ENCODE data around the gene LMF1.
A peak's percentile ranks its signal among the peaks of the same experiment; 100 is the strongest.
"Not testable (repeated sequence)": the region's sequence is repeated elsewhere in the genome, so short reads cannot be mapped to it uniquely, and the experiment has no call there.

LMF1 gene

DNA sequence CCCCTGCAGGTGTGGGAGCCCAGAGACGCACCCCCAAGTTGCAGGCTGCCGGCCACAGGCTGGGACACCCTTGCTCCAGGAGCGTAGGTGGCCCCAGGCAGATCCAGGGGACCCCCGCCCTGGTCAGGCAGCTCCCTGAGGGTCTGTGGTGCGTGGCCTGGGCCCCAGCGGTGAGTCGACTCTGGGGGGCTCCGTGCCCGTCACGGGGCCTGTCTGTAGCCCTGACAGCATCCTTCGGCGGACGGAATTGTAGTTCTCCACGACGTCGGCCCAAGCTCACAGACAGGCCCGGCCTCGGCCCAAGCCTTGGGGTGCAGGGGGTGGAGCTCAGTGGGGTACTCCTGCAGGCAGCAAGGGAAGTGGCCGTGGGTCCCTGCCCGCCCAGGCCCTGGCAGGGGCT, 82.9 kb downstream of the LMF1 start:
- H3K36me3 ChIP-seq: peaks cover 6 to 20% (median 12%) of the 10 kb centered on the region in 11 experiments; a peak in 15 of 22 replicates
- peaks cover 26 to 29% (median 26%) of the 10 kb centered on the region in 11 experiments for H3K9me3 ChIP-seq (replicated peaks in 1 of 11)
- no peak overlapping the region for H3K4me3 ChIP-seq
- peaks cover 0 to 53% (median 33%) of the 10 kb centered on the region in 11 experiments; a peak in 13 of 22 replicates for H4K20me1 ChIP-seq
- no peak overlapping the region for H3K4me2 ChIP-seq
- no peak overlapping the region for H3K9ac ChIP-seq
- H3K27ac ChIP-seq: no peak overlapping the region
- peaks cover 16 to 25% (median 23%) of the 10 kb centered on the region in 10 experiments; a peak in 19 of 20 replicates for H3K4me1 ChIP-seq
- no peak for TF ChIP-seq Cebpa-rat (IDR thresholded peaks at IDR 0.05)
- peaks cover 0 to 27% (median 0%) of the 10 kb centered on the region in 11 experiments; a peak in 8 of 22 replicates for H3K27me3 ChIP-seq

GRCh38 chr16:886802-887731, 83.7 kb downstream of the LMF1 start:
- Histone ChIP-seq H3K4me1 (peaks cover 16 to 29% (median 23%) of the 10 kb centered on the region in 10 experiments; a peak in 19 of 20 replicates), H3K4me2 (no peak overlapping the region), H4K20me1 (peaks cover 0 to 53% (median 32%) of the 10 kb centered on the region in 11 experiments; a peak in 13 of 22 replicates), H3K4me3 (no peak overlapping the region), H3K27me3 (peaks cover 0 to 34% (median under 1%) of the 10 kb centered on the region in 11 experiments; a peak in 9 of 22 replicates), H3K27ac (no peak overlapping the region), H3K9ac (no peak overlapping the region), H3K36me3 (peaks cover 6 to 20% (median 12%) of the 10 kb centered on the region in 11 experiments; a peak in 15 of 22 replicates), H3K9me3 (replicated peaks in 1 of 11) (peaks cover 28 to 37% (median 32%) of the 10 kb centered on the region in 11 experiments)
- TF ChIP-seq Cebpa-rat (IDR thresholded peaks at IDR 0.05): no peak

DNA sequence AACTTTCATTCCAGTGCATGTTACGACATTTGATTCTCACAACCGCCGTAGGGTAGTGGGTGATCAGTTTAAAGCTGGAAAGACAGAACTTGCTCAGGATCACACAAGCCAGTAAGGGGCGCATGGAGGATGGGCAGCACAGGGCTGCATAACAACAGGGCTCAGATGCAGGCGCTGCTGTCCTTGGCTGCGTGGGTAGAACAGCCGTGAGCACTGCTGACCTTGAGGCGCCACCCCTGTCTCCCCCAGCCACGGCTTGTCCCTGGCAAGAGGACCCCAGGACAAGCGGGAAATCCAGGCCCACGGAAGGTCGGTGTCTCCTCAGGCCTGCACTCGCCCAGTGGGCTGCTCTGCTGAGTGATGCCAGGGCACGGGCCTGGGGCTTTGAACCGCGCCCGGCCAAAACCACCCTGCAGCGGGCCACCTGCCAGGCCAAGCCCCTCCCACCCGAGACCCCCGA, 84.7 kb downstream of the LMF1 start:
- Histone ChIP-seq H3K9ac (no peak overlapping the region), H3K4me1 (peaks cover 23 to 38% (median 32%) of the 10 kb centered on the region in 10 experiments), H3K4me2 (no peak overlapping the region), H3K27me3 (peaks cover 0 to 44% (median 5%) of the 10 kb centered on the region in 11 experiments; a peak in 9 of 22 replicates), H3K27ac (no peak overlapping the region), H3K9me3 (replicated peaks in 1 of 11) (peaks cover 28 to 38% (median 32%) of the 10 kb centered on the region in 11 experiments), H4K20me1 (peaks cover 0 to 53% (median 28%) of the 10 kb centered on the region in 11 experiments; a peak in 15 of 22 replicates), H3K36me3 (peaks cover 6 to 20% (median 12%) of the 10 kb centered on the region in 11 experiments; a peak in 15 of 22 replicates), H3K4me3 (no peak overlapping the region)
- no peak for TF ChIP-seq Cebpa-rat (IDR thresholded peaks at IDR 0.05)

GRCh38 chr16:885391-885790, 85.4 kb downstream of the LMF1 start:
- H4K20me1 ChIP-seq: peaks cover 0 to 53% (median 27%) of the 10 kb centered on the region in 11 experiments; a peak in 15 of 22 replicates
- H3K36me3 ChIP-seq: peaks cover 6 to 20% (median 12%) of the 10 kb centered on the region in 11 experiments; a peak in 15 of 22 replicates
- H3K9me3 ChIP-seq (replicated peaks in 1 of 11): peaks cover 28 to 38% (median 32%) of the 10 kb centered on the region in 11 experiments
- H3K27ac ChIP-seq: no peak overlapping the region
- H3K9ac ChIP-seq: no peak overlapping the region
- H3K27me3 ChIP-seq: peaks cover 0 to 47% (median 5%) of the 10 kb centered on the region in 11 experiments; a peak in 10 of 22 replicates
- no peak overlapping the region for H3K4me3 ChIP-seq
- no peak for TF ChIP-seq Cebpa-rat (IDR thresholded peaks at IDR 0.05)
- peaks cover 27 to 40% (median 34%) of the 10 kb centered on the region in 10 experiments for H3K4me1 ChIP-seq
- H3K4me2 ChIP-seq: no peak overlapping the region

DNA sequence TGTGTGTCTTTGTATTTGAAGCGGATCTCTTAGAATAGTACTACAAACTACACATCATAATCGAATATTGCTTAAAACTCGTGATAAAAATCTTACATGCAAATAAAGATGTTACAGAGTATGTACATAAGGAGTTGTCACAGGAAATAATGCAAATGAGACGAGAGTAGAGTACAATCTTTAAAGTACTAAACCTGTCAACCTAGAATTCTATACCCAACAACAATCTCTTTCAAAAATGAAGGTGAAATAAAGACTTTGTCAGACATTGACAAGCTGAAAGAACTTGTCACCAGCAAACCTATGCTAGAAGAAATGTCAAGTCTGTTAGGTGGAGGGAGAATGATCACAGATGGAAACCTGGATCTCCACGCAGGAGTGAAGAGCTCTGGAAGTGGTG, 86.6 kb downstream of the LMF1 start:
- H3K4me2 ChIP-seq: no peak overlapping the region
- H3K27me3 ChIP-seq: peaks cover 0 to 47% (median 5%) of the 10 kb centered on the region in 11 experiments; a peak in 9 of 22 replicates
- H3K9me3 ChIP-seq (replicated peaks in 1 of 11): peaks cover 28 to 38% (median 32%) of the 10 kb centered on the region in 11 experiments
- no peak overlapping the region for H3K4me3 ChIP-seq
- peaks cover 6 to 20% (median 12%) of the 10 kb centered on the region in 11 experiments; a peak in 15 of 22 replicates for H3K36me3 ChIP-seq
- H3K9ac ChIP-seq: no peak overlapping the region
- no peak for TF ChIP-seq Cebpa-rat (IDR thresholded peaks at IDR 0.05)
- H3K27ac ChIP-seq: no peak overlapping the region
- H3K4me1 ChIP-seq: peaks cover 16 to 40% (median 34%) of the 10 kb centered on the region in 10 experiments
- H4K20me1 ChIP-seq: peaks cover 0 to 54% (median 24%) of the 10 kb centered on the region in 11 experiments; a peak in 15 of 22 replicates

- peaks cover 0 to 48% (median 5%) of the 10 kb centered on the region in 11 experiments; a peak in 9 of 22 replicates for H3K27me3 ChIP-seq
- peaks cover 6 to 20% (median 12%) of the 10 kb centered on the region in 11 experiments; a peak in 15 of 22 replicates for H3K36me3 ChIP-seq
- H3K9me3 ChIP-seq (replicated peaks in 1 of 11): peaks cover 28 to 38% (median 32%) of the 10 kb centered on the region in 11 experiments
- peaks cover 17 to 40% (median 34%) of the 10 kb centered on the region in 10 experiments for H3K4me1 ChIP-seq
- no peak overlapping the region for H3K27ac ChIP-seq
- no peak overlapping the region for H3K4me2 ChIP-seq
- H3K9ac ChIP-seq: no peak overlapping the region
- no peak for TF ChIP-seq Cebpa-rat (IDR thresholded peaks at IDR 0.05)
- peaks cover 0 to 54% (median 20%) of the 10 kb centered on the region in 11 experiments; a peak in 15 of 22 replicates for H4K20me1 ChIP-seq
- no peak overlapping the region for H3K4me3 ChIP-seq
Observed at GRCh38 chr16:883781-884180, 87.0 kb downstream of the LMF1 start.

GRCh38 chr16:883340-883739, 87.4 kb downstream of the LMF1 start:
- no peak overlapping the region for H3K9ac ChIP-seq
- H4K20me1 ChIP-seq: peaks cover 0 to 50% (median 20%) of the 10 kb centered on the region in 11 experiments; a peak in 16 of 22 replicates
- TF ChIP-seq Cebpa-rat (IDR thresholded peaks at IDR 0.05): no peak
- peaks cover 19 to 41% (median 35%) of the 10 kb centered on the region in 10 experiments for H3K4me1 ChIP-seq
- H3K9me3 ChIP-seq (replicated peaks in 1 of 11): peaks cover 28 to 38% (median 32%) of the 10 kb centered on the region in 11 experiments
- H3K36me3 ChIP-seq: peaks cover 6 to 20% (median 12%) of the 10 kb centered on the region in 11 experiments; a peak in 15 of 22 replicates
- no peak overlapping the region for H3K27ac ChIP-seq
- H3K4me2 ChIP-seq: no peak overlapping the region
- H3K27me3 ChIP-seq: peaks cover 0 to 48% (median 5%) of the 10 kb centered on the region in 11 experiments; a peak in 9 of 22 replicates
- H3K4me3 ChIP-seq: no peak overlapping the region

GRCh38 chr16:882671-883070, 88.1 kb downstream of the LMF1 start:
- H3K4me2 ChIP-seq: 0 out of 22 replicates have a peak overlapping the region, but pooled peaks of 1 of the 11 experiments have one; percentile 86
- H3K9ac ChIP-seq, H3K4me3 ChIP-seq, H3K27ac ChIP-seq: not testable (repeated sequence)
- H3K9me3 ChIP-seq (replicated peaks in 1 of 11): peaks cover 28 to 38% (median 32%) of the 10 kb centered on the region in 11 experiments
- H4K20me1 ChIP-seq: peaks cover 0 to 50% (median 24%) of the 10 kb centered on the region in 11 experiments; a peak in 17 of 22 replicates
- peaks cover 26 to 48% (median 42%) of the 10 kb centered on the region in 10 experiments for H3K4me1 ChIP-seq
- peaks cover 6 to 16% (median 12%) of the 10 kb centered on the region in 11 experiments; a peak in 15 of 22 replicates for H3K36me3 ChIP-seq
- H3K27me3 ChIP-seq: peaks cover 0 to 48% (median 5%) of the 10 kb centered on the region in 11 experiments; a peak in 9 of 22 replicates
